Daoy (cell line): ENCODE measurements around the gene CD82. TPM values are rescaled to one million over a fixed set of nuclear protein-coding genes. Genes with fewer than 3 reads are reported as not detected.
"Not testable (repeated sequence)": the region's sequence is repeated elsewhere in the genome, so short reads cannot be mapped to it uniquely, and the experiment has no call there.

Experiments
- DNase-seq: peaks from one replicate; pipeline ENCODE4 v3.0.0-alpha.2; 2015; ENCODE audit warnings: low read depth
- total RNA-seq: library from RNA; depleted of rRNA; stranded (reverse); fragments of >200 nt; shearing (Covaris generic); gene quantifications from 2 replicates; pipeline ENCODE4 v1.2.3, GENCODE V29; 2014

Gene CD82
- total RNA-seq, 1 experiment from 2014 or later: 48.5 TPM

DNA sequence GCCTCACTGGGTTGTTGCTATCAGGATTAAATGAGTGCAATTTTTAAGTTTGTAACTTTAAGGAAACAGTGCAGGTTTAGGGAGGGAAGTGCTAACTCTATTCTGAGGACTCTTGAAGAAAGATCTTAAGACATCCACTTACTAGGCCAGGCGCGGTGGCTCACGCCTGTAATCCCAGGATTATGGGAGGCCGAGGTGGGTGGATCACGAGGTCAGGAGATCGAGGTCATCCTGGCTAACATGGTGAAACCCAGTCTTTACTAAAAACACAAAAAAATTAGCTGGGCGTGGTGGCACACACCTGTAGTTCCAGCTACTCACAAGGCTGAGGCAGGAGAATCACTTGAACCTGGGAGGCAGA is 5.5 kb upstream of the CD82 start:
- not testable (repeated sequence) for DNase-seq

DNA sequence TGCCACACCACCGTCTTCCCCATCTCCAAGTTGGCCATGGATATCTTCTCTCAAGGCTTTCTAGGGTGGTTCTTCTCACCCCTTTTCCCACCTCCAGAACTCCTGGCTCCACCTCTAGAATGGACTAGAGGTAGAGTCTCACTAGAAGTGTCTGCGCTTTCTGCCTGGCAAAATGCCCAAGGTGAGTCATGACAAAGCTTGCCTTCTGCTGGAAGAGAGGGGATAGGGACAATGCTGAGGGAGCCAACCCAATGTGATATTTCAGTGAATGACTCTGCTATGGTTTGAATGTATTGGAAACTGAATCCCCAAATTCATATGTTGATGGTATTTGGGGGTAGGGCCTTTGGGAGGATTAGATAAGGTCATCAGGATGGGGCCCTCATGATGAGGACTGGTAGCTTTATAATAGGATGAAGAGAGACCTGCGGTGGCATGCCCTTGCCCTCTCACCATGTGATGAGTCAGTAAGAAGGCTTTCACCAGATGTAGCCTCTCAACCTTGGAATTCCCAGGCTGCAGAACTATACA is 4.1 kb upstream of the CD82 start:
- DNase-seq: no peak

- no peak for DNase-seq
These were observed 3.3 kb upstream of the CD82 start for GRCh38 chr11:44561964-44562734.

- DNase-seq: no peak
These were observed 2.5 kb upstream of the CD82 start for GRCh38 chr11:44562845-44563460.

GRCh38 chr11:44563711-44564110 is 1.8 kb upstream of the CD82 start:
- DNase-seq: no peak

DNA sequence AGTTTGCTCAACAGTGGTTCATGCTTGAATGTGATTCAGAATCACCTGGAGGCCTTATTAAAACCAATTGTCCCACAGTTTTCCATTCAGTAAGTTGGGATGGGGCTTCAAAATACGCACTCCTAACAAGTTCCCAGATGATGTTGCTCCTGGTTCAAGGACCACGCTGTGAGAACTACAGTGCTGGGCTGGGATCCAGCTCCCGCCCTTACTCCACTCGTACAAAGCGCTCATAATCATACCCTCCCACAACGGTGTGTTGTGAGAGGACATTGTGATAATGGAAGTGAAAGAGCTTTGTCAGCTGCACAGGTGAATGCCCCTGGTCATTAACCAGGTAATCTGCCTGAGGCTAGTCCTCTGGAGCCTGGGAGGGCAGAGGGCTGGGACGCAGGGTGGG is 1.3 kb upstream of the CD82 start:
- no peak for DNase-seq

- peak; percentile 84 for DNase-seq
These were observed 723 bp upstream of the CD82 start for GRCh38 chr11:44564670-44565210.

GRCh38 chr11:44565953-44566949 is 788 bp downstream of the CD82 start:
- no peak for DNase-seq

DNA sequence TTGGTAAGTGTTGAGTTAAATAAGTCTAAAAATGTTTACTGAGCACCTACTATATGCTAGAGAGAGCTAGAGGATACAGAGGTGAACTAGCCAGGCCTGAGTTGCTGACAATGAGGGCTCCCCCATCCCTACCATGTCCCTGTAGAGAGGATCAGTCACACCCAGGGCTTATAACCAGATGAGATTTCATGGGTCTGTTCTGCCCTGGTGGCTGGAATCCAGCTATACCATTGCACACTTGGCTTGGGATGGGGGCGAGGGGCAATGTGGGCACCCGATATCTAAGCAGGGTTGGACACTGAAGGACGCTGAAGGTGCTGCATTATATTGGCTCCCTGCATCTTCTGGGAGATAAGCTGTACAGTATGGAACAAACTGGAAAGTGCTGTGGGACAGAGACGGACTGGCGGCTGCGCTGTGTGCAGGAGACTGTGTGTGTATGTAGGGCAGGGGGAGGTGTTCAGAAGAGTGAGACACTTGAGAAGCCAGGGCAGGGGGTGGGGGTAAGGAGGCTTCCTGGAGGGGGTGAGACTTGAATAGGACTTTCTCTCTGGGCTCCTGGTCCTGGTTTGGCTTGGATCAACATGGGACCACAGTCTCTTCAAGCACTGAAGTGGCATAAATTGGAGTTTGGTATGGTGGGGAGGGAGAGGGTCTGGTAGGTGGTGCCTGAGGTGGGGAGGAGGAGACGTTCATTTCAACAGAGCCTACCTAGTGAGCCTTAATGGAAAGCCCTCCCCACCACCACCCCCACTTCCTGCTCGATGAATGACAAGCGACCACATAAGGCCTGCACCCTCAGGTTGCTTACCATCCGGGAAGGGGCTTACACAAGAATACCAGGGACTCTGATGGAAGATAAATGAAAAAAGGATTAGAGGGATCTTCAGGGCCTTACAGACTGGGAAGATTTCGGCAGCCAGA is 1.8 kb downstream of the CD82 start:
- peak; percentile 35 for DNase-seq

- DNase-seq: no peak
These were observed 2.4 kb downstream of the CD82 start for GRCh38 chr11:44567876-44568256.

- peak; percentile 47 for DNase-seq
These were observed 2.8 kb downstream of the CD82 start for GRCh38 chr11:44568331-44568657.

- peak; percentile 96 for DNase-seq
These were observed 3.4 kb downstream of the CD82 start for GRCh38 chr11:44568658-44569473.

DNA sequence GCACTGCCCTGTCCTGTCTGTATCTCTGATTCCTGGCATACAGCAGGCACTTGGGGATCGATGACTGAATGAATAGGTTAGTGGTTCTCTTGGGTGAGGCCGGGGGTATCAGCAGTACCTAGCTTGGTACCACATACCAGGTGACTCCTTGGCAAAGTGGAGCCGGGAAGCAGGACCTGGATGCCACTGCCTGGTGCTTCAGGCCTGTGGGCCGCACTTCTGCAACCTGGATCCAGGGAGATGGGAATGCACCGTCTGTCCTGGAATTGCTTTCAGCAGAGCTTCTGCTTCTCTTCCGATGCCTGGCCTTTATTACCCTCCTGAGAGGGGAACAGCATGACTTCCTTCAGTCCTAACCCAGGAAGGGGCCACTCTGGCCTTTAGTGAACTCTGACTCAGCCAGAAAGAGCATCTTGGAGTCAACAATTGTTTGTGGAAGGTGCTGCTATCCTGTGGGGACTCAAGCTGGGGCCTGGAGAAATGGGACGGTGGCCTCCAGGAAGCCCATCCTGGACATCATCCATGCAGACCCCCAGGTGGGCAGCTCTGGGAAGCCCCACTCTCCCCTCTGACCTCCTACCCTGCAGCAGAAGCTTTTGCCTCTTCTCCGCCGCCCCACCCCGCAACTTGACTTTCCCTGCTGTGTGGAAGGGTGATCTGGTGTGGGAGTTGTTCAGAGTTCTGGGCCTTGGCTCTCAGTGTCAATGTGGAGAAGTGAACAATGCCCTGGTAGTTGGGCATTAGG is 5.1 kb downstream of the CD82 start:
- no peak for DNase-seq

DNA sequence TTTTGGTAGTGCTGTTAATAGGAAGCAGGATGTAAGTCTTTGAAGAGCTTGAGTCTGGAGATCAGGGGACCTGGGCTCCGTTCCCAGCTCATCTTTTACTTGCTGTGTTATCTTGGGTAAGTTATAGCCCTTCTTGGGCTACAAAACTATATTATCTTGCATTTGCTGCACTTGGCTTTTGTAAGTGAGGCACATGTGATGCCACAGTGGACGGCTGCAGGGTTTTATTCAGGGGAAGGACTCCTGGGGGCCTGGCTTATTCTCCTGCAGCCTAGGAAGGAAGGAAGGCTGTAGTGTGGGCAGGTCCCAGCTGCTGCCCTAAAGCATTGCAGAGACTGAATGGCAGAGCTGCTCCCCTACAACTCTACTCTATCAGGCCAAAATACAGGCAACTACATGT is 6.4 kb downstream of the CD82 start:
- DNase-seq: no peak

GRCh38 chr11:44572436-44572835 is 7.0 kb downstream of the CD82 start:
- no peak for DNase-seq

GRCh38 chr11:44572884-44573283 is 7.4 kb downstream of the CD82 start:
- DNase-seq: peak; percentile 39

DNA sequence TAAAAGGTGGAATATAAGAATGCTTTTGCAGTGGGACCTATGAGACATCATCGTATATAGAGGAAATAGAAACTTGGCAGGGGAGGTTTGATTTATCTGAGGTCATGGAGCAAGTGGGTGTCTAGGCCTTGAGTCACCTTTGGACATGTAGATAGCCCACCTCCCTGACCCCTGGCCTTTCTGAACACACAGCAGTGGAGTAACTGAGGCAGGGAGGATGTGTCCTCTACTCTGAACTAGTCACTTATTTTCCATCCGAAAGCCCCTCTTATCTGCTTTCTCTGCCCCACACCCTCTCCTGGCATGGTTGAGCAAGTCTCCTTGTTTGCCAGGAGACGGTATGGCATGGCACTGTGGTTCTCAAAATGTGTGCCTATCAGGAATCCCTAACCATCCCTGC is 7.9 kb downstream of the CD82 start:
- peak; percentile 27 for DNase-seq

DNA sequence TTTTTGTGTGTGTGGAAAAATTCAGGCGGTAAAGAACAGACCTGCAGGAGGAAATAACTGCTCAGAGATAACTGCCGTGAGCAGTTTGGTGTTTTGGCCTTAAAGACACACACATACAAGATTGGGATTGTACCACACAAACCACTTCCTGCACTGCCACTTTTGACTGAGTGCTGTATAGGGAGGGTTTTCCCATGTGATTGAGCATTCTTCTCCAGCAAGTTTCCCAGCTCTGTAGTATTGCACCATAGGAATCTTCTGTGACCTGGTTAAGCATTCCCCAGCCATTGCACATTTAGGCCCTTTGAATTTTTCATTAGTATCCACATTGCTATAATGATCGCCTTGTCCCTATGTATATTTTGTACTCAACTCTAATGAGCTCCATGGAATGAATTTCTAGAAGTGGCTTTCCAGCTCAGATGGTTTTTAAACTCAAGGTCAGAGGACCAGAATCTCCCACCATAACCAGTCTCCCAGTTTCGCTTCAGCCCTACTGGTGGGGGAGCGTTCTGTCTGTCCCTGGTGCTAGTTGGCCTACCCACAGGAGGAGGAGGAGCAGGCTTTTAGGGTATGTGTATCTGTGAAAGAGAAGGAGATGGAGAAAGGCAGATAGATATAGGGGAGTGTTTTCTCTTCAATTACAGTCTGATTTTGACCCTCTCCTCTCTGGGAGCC is 9.3 kb downstream of the CD82 start:
- peak; percentile 93 for DNase-seq

- peak; percentile 87 for DNase-seq
These were observed 9.8 kb downstream of the CD82 start for GRCh38 chr11:44575288-44575672.
